GM12875 (cell line): ENCODE results near the gene COL5A1.

ENCODE experiments used
- H3K4me3 ChIP-seq: one replicate; pipeline ENCODE4 v1.5.1; 2011; ENCODE audit warnings: low read depth, low read length, control low read depth
- CTCF ChIP-seq: IDR thresholded peaks from 2 replicates; pipeline ENCODE4 v1.5.1; 2011; ENCODE audit warnings: low read depth, mild to moderate bottlenecking, control low read depth, inconsistent platforms, low read length, moderate library complexity, borderline replicate concordance; ENCODE audit not compliant: insufficient read depth

COL5A1 gene

GRCh38 chr9:134830926-134831720 is 189.5 kb downstream of the COL5A1 start:
- TF ChIP-seq CTCF = no peak
- H3K4me3 ChIP-seq = no peak overlapping the region

GRCh38 chr9:134832471-134832870 is 190.9 kb downstream of the COL5A1 start:
- no peak for TF ChIP-seq CTCF
- H3K4me3 ChIP-seq = no peak overlapping the region

- no peak overlapping the region for H3K4me3 ChIP-seq
- no peak for TF ChIP-seq CTCF
Measured at GRCh38 chr9:134833294-134833880, 191.8 kb downstream of the COL5A1 start.

- H3K4me3 ChIP-seq = no peak overlapping the region
- TF ChIP-seq CTCF = no peak
Measured at GRCh38 chr9:134834217-134834956, 192.8 kb downstream of the COL5A1 start.

- H3K4me3 ChIP-seq = no peak overlapping the region
- TF ChIP-seq CTCF = no peak
Measured at GRCh38 chr9:134834957-134835419, 193.4 kb downstream of the COL5A1 start.

GRCh38 chr9:134835448-134835847 is 193.8 kb downstream of the COL5A1 start:
- no peak for TF ChIP-seq CTCF
- H3K4me3 ChIP-seq = no peak overlapping the region
